HG03139 (cell line): ENCODE data around the gene GBF1.

Source experiments
- ATAC-seq: cut with Tn5 transposase; IDR thresholded peaks from one replicate; pipeline ENCODE4 v1.9.1; 2021; ENCODE audit not compliant: unreplicated experiment

Gene GBF1

DNA sequence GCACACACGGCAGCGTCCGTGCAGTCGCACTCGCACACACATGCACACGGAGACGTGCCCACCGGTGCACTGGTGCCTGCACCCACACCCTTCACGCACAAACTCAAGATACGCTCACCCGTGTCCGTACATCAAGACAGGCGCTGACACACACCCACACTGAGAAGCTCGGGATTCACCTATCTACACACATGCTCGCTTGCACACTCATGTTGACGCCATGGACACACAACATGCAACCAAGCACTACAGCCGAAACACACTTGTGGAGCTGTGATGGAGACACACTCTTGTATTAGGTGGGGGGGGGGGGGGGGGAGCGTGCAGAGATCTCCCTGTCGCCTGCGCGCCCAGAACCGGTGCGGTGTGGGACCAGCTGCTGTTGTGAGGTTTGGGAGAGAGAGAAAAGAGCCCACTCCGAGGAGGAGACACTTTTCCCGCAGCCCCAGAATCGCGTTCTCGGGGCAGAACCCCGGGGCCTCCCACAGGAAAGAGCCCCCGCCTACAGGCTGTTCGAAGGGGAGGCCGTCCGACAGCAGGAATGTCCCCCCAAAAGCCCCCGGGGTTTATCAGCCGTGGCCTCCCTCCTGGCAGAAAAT is 149.6 kb downstream of the GBF1 start:
- no peak for ATAC-seq

DNA sequence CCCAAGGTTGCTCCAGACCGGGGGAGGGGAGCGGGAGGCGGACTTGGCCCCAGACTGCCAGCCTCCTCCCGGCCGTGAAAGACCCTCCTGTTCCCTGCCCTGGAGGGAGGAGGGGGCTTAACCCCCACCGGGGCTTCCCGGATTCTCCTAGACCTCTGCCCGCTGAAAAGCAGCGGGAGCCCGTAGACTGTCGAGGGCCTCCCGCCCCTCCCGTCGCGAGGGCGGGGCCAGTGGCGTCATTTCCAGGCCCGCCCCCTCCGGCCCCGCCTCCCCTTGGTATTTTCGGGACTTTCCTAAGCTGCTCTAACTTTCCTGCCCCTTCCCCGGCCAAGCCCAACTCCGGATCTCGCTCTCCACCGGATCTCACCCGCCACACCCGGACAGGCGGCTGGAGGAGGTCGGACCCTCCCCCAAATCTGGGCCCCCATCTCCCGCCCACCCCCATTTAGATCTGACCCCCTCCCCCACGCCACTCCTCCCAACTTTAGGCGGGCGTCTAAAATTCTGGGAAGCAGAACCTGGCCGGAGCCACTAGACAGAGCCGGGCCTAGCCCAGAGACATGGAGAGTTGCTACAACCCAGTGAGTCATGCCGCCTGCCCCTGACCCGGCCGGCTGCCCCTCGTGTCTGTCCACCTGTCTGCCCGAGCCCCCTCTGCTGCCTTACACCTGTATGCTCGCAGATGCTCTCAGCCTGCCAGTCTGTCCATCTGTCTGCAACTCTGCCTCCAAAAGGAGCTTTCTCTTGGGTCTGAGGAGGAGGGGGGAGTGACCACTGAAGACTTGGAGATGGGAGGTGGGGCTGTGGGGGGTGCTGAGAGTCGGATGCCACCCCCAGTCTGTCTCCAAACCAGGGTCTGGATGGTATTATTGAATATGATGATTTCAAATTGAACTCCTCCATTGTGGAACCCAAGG is 150.3 kb downstream of the GBF1 start, which contains the start of gene NFKB2:
Gene NFKB2, plus strand, starts transcription at position 306 of the 917 bp plus-strand sequence. Its CDS starts 255 bp downstream, at position 561.
- no peak for ATAC-seq

DNA sequence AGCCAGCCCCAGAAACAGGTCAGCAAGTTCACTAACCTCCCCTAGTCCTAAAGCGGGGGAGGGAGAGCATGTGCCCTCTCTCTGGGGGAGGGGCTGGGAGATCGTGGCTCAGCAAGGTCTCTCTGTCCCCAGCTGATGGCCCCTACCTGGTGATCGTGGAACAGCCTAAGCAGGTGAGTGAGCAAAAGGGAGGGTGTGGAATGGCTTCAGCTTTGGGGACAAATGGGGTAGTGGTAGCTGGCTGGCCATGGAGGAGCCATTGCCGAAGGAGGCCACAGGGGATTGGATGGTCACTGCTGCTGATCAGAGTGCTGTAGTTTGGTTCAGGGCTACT is 151.0 kb downstream of the GBF1 start:
- ATAC-seq: no peak

DNA sequence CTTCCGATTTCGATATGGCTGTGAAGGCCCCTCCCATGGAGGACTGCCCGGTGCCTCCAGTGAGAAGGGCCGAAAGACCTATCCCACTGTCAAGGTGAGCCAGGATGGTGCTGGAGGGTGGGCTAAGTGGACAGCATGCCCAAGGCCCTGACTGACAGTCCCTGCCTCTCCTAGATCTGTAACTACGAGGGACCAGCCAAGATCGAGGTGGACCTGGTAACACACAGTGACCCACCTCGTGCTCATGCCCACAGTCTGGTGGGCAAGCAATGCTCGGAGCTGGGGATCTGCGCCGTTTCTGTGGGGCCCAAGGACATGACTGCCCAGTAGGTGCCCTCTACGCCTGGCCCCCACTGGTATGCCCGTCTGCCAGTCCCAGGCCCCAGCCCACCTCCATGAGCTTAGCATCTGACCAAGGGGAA is 151.4 kb downstream of the GBF1 start:
- no peak for ATAC-seq

DNA sequence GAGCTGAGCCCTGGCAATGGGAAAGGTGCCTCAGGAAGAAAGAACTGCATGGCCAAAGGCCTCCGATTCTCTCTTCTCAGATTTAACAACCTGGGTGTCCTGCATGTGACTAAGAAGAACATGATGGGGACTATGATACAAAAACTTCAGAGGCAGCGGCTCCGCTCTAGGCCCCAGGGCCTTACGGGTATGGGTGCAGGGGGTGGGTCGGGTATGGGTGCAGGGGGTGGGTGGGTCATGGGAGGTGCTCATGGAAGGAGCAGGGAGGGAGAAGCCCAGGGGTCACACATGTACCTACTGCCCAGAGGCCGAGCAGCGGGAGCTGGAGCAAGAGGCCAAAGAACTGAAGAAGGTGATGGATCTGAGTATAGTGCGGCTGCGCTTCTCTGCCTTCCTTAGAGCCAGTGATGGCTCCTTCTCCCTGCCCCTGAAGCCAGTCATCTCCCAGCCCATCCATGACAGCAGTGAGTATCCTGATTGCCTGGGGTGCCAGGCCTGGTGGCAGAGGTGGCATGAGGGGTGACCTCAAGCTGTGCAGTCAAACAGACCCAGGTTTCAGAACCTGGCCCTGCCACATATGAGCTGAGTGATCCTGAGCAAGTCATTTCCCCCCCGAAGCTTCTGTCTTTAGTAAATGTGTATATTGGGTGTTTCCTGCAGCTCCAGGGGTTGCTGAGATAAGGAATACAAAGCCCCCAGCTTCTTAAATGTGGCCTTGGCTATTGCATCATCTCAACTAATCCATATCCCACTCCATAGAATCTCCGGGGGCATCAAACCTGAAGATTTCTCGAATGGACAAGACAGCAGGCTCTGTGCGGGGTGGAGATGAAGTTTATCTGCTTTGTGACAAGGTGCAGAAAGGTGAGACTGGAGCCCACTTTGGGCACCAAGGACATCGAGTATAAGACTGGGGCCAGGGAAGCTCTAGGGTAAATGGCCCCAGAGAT is 152.2 kb downstream of the GBF1 start:
- no peak for ATAC-seq

DNA sequence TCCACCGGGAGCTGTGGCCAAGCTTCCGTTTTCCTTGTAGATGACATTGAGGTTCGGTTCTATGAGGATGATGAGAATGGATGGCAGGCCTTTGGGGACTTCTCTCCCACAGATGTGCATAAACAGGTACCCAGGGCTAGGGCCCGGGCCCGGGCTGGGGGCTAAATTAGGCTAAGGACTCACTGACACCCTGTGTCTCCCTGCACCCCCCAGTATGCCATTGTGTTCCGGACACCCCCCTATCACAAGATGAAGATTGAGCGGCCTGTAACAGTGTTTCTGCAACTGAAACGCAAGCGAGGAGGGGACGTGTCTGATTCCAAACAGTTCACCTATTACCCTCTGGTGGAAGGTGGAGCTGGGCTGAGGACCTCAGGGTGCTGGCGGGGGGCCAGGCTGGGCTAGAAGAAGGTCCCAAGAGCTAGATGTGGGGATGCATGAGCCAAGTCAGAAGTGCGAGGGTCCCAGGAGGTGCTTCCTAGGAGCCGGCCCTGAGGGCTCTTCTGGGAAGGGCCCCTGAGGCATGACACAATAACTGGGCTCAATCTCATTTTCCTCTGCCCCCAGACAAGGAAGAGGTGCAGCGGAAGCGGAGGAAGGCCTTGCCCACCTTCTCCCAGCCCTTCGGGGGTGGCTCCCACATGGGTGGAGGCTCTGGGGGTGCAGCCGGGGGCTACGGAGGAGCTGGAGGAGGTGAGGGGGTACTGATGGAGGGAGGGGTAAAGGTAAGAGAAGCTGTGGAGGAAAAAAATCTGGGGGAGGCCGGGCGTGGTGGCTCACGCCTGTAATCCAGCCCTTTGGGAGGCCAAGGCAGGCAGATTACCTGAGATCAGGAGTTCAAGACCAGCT is 153.1 kb downstream of the GBF1 start:
- no peak for ATAC-seq

DNA sequence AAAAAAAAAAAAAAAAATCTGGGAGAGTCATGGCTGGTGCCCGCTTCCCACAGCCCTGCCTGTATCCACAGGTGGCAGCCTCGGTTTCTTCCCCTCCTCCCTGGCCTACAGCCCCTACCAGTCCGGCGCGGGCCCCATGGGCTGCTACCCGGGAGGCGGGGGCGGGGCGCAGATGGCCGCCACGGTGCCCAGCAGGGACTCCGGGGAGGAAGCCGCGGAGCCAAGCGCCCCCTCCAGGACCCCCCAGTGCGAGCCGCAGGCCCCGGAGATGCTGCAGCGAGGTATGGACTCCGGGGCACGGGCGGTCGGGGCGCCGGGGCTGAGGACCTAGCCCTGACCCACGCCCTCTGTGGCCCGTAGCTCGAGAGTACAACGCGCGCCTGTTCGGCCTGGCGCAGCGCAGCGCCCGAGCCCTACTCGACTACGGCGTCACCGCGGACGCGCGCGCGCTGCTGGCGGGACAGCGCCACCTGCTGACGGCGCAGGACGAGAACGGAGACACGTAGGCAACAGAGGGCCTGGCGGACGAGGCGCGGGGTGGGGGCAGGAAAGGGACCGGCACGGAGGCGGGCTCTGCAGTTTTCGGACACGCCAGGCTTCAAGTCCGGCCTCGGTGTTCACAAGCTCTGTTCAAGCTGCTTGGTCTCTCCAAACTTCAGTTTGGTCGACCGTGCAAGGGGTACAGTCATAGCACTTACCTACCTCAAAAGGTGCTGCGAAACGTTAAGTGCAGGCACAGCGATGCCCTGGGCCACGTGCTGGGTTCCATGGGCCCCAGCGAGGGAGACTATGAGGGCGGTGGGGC is 154.1 kb downstream of the GBF1 start:
- ATAC-seq: peak; percentile 37

DNA sequence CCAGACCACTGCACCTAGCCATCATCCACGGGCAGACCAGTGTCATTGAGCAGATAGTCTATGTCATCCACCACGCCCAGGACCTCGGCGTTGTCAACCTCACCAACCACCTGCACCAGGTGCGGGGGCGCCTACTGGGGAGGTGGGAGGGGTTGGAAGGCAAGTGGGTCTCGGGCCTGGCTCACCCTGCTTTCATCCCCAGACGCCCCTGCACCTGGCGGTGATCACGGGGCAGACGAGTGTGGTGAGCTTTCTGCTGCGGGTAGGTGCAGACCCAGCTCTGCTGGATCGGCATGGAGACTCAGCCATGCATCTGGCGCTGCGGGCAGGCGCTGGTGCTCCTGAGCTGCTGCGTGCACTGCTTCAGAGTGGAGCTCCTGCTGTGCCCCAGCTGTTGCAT is 154.7 kb downstream of the GBF1 start:
- no peak for ATAC-seq

DNA sequence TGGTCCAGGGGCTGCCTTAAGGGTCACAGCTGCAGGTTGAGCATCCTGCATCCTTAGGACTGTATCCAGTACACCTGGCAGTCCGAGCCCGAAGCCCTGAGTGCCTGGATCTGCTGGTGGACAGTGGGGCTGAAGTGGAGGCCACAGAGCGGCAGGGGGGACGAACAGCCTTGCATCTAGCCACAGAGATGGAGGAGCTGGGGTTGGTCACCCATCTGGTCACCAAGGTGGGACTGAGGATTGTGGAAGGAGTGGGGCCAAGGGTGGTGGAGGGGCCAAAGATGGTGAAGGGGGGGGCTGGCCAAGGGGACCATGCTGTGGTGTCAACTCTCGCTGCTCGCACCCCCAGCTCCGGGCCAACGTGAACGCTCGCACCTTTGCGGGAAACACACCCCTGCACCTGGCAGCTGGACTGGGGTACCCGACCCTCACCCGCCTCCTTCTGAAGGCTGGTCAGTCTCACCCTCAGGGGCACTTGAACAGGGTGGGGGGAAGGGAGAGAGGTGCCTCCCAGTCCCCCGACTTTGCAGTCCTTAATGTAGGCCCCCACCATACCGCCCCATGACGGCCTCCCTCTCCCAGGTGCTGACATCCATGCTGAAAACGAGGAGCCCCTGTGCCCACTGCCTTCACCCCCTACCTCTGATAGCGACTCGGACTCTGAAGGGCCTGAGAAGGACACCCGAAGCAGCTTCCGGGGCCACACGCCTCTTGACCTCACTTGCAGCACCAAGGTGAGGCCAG is 155.4 kb downstream of the GBF1 start:
- ATAC-seq: no peak

DNA sequence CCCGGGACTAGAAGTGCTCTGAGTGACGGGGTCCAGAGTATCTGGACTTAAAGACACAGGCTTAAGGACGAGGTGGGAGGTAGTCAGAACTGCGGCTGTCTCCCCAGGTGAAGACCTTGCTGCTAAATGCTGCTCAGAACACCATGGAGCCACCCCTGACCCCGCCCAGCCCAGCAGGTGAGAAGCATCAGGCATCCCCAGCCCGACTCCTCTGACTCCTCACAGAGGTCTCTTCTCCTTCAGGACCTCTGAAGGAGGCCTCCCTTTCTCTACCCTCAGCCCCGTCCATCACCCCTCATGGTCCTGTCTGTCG is 156.0 kb downstream of the GBF1 start:
- no peak for ATAC-seq

DNA sequence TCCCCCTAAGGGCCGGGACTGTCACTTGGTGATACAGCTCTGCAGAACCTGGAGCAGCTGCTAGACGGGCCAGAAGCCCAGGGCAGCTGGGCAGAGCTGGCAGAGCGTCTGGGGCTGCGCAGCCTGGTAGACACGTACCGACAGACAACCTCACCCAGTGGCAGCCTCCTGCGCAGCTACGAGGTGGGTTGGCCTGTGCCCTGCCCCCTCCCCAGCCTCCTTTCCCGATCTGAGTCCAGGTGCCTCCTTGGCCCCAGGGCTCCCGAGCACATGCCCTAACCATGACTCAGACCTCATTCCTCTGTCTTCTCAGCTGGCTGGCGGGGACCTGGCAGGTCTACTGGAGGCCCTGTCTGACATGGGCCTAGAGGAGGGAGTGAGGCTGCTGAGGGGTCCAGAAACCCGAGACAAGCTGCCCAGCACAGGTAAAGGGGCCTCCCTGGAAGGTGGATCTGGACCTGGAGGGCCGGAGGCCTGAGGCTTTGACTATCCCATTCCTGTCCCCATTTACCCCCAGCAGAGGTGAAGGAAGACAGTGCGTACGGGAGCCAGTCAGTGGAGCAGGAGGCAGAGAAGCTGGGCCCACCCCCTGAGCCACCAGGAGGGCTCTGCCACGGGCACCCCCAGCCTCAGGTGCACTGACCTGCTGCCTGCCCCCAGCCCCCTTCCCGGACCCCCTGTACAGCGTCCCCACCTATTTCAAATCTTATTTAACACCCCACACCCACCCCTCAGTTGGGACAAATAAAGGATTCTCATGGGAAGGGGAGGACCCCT is 156.6 kb downstream of the GBF1 start:
- no peak for ATAC-seq

DNA sequence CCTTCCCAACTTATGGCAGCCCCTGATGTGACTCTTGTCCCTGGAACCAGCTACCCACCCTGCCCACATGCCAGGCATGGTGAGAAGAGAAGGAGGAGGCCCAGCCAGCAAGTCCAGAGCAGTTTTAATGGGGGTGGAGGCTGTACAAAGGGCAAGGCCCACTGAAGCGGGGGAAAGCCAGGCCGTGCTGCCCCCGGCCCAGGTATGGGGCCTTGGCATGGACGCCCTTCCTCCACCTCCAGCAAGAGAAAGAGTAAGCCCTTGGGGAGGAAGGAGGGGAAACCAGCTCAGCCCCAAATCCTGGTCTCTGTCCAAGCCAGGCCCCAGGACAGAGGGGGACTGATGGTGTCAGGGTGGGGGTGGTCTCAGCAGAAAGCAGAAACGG is 157.2 kb downstream of the GBF1 start:
- ATAC-seq: no peak

DNA sequence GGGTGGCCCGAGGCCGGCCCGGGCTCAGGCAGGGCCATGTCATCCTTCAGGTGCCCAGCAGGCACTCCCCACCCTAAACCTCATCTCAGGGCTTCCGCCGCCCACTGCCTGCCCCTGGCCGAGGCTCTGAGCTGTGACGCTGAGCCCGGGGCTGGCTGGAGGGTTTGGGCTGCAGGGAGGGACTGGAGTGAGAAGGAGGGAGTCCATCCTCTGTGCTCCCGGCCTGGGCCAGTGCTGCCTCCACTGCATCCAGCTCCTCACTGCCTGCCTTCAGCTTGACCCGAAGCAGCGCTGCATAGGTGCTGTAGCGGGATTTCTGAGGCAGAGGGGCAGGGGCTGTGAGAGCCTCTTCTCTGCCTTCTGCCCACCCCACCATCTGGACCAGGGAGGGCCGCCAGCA is 157.8 kb downstream of the GBF1 start:
- no peak for ATAC-seq

DNA sequence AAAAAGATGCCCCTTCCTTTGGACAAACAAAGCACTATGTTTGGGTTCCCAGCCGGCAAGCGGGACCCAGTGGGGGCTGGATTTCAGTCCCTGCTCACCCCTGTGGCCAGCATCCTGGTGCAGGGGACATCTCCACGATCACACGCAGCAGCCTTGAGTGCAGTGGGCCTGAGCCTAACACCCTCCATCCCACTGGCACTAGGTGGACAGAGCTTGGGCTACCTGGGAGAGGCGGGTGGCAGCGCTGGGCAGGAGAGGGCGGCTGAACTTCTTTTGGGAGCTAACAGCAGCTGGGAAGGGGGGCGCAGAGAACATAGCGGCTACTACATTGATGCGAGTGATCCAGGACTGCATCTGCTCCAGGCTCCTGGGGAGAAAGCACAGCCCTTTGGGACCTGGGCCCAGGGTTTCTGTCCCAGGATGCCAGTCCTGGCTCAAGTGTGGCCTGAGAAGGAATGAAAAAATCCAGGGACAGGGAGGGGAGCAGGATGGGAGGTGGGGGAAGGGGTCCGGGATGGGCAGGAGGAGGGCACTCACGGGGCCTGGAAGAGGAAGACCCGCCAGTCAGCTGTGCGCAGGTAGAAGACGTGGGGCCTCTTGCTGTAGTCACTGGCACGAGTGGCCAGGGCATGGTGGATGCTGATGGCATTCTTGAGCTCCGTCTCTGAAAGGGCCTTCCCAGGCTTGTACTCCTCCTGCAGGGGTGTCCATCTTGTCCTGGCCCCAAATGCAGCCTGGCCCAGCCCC is 159.2 kb downstream of the GBF1 start:
- no peak for ATAC-seq

DNA sequence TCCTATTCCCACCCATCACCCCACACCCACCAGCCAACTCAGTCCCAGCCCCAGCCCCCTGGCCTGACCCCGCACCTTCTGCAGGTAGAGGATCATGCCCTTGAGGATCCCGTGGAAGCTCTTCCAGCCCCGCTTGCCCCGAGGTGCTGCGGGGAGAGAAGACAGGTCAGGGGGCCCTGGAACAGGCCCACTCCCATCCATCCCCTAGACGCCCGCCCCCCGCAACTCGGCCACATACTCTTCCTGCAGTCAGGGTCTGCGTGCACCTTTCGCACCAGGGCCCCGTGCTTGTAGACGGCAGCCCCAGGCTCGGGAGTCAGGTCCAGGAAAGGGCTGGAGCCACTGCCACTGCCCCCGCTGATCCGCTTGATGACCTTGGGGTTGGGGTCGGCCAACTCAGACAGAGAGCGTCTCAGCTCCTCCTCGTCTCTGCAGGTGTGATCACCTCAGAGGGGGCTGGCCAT is 159.8 kb downstream of the GBF1 start:
- no peak for ATAC-seq

DNA sequence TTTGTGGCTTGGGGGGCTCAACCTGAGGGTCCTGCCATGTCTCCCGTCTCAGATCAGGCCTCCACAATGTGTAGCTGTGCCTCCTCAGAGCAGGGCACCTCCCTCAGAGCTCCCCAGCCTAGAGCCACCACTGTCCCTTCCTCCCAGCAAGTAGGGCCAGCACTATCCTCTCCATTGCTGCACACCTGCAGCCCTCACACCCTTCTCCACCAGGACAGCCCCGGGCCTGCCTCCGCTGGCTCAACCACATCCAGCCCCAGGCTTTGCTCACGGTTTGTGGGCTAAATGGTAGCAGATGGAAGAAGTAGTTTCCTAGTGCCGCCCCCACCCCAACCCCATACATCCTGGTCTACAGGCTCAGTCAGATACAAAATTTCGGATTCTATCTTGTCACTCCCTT is 160.3 kb downstream of the GBF1 start:
- ATAC-seq: no peak

DNA sequence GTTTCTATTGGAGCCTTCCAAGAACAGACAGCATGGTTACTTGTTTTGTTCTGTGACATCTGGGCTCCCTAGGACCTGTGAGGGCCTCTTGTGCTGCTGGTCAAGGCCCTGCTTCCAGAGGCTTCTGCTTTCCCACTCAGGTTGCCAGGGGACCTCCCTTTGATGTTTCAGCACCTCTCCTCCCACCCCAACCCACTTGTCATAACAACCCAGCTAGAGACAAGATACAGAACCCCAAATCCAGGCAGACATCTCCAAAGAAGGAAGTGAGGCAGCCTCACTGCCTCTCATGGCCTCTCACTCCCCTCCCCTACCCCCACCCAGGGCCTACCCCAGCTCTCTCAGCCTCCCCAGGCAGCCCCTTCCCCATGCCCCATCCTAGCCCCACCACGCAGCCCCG is 161.5 kb downstream of the GBF1 start:
- ATAC-seq: no peak
